Measurements from ENCODE around the gene TAF15.

The TAF15 gene

GRCh38 chr17:35795871-35796265 is 13.4 kb upstream of the TAF15 start:
- H2BK120ac ChIP-seq (ENCODE audit: low read depth, low read length), result no peak overlapping the region
- no peak overlapping the region for H3K4ac ChIP-seq (ENCODE audit: low read depth, low read length)
- no peak overlapping the region for H2BK5ac ChIP-seq (ENCODE audit: low read length)
- no peak for DNase-seq
- H3K4me3 ChIP-seq (ENCODE audit: low read length), result no peak overlapping the region
- WGBS (ENCODE audit: extremely low coverage, insufficient coverage, low lambda C conversion rate), result no CpG with 5 or more reads among the region's 8 CpGs
- H3K4me1 ChIP-seq (ENCODE audit: control insufficient read depth, low read depth, low read length), result no peaks in the 10 kb centered on the region
- H3K4me2 ChIP-seq (ENCODE audit: low read length), result no peak overlapping the region
- no peak overlapping the region for H4K8ac ChIP-seq (ENCODE audit: low read depth, low read length)
- peaks cover 28% of the 10 kb centered on the region for H3K27me3 ChIP-seq (ENCODE audit: insufficient read depth, low read length, poor library complexity)
- H2BK15ac ChIP-seq (replicated peaks; ENCODE audit: low read depth), result no peak overlapping the region
- H3K36me3 ChIP-seq (ENCODE audit: control insufficient read depth, insufficient read depth, low read length), result no peaks in the 10 kb centered on the region
- no peaks in the 10 kb centered on the region for H3K79me1 ChIP-seq (ENCODE audit: low read length)
- no peak overlapping the region for H3K56ac ChIP-seq (ENCODE audit: low read length)
- no peak overlapping the region for H2AK5ac ChIP-seq (ENCODE audit: low read length)
- no peak overlapping the region for H3K23ac ChIP-seq (ENCODE audit: low read length)
- H3K9ac ChIP-seq (ENCODE audit: low read length), result no peak overlapping the region
- H4K5ac ChIP-seq (ENCODE audit: low read length), result no peak overlapping the region
- H3K79me2 ChIP-seq (ENCODE audit: control insufficient read depth, insufficient read depth, low read length), result no peaks in the 10 kb centered on the region
- no peak overlapping the region for H3K18ac ChIP-seq (ENCODE audit: low read length)
- no peak overlapping the region for H3K27ac ChIP-seq (ENCODE audit: low read depth, low read length)

DNA sequence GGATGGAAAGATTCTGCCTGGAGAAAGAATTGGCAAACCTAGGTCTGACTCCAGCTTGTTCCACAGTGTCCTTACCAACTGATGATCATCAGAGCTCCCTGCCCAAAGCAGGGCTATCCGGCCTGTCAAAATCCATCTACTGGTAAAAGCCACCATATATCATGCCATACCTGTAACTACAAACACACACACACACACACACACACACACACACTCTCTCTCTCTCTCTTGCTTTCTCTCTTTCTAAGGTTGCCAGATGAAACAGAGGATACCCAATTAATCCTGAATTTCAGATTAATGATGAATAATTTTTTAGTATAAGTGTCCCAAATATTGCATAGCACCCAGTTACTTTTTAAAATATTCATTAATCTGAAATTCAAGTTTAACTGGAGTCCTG is 12.3 kb upstream of the TAF15 start:
- Histone ChIP-seq H3K18ac (ENCODE audit: low read length) (no peak overlapping the region), H3K79me1 (ENCODE audit: low read length) (no peaks in the 10 kb centered on the region), H3K27me3 (ENCODE audit: insufficient read depth, low read length, poor library complexity) (peaks cover 28% of the 10 kb centered on the region), H3K9ac (ENCODE audit: low read length) (no peak overlapping the region), H3K4me1 (ENCODE audit: control insufficient read depth, low read depth, low read length) (no peaks in the 10 kb centered on the region), H4K5ac (ENCODE audit: low read length) (no peak overlapping the region), H3K23ac (ENCODE audit: low read length) (no peak overlapping the region), H3K4me2 (ENCODE audit: low read length) (no peak overlapping the region), H3K79me2 (ENCODE audit: control insufficient read depth, insufficient read depth, low read length) (no peaks in the 10 kb centered on the region), H2AK5ac (ENCODE audit: low read length) (no peak overlapping the region), H3K36me3 (ENCODE audit: control insufficient read depth, insufficient read depth, low read length) (no peaks in the 10 kb centered on the region), H2BK5ac (ENCODE audit: low read length) (no peak overlapping the region), H2BK120ac (ENCODE audit: low read depth, low read length) (no peak overlapping the region), H3K4me3 (ENCODE audit: low read length) (no peak overlapping the region), H3K27ac (ENCODE audit: low read depth, low read length) (no peak overlapping the region), H3K4ac (ENCODE audit: low read depth, low read length) (no peak overlapping the region), H2BK15ac (replicated peaks; ENCODE audit: low read depth) (no peak overlapping the region), H3K56ac (ENCODE audit: low read length) (no peak overlapping the region), H4K8ac (ENCODE audit: low read depth, low read length) (no peak overlapping the region)
- no CpG with 5 or more reads among the region's 1 CpG for WGBS (ENCODE audit: extremely low coverage, insufficient coverage, low lambda C conversion rate)
- DNase-seq, result no peak

DNA sequence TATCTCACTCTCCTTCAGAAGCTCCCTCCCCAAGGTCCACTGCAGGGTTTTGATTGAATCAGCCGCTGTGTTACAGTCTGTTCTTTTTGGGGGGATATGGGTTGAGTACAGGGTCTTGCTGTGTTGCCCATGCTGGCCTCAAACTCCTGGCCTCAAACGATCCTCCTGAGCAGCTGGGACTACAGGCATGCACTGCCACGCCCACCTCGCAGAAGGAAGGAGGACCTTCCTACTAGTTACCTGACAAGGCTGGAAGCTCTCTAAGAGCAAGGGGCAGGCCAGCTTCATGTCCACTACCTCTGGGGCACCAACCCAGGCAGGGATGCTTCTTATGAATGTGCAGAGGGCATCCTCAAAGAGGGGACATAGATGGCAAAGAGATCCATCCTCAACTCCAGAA is 11.9 kb upstream of the TAF15 start:
- Histone ChIP-seq H3K27me3 (ENCODE audit: insufficient read depth, low read length, poor library complexity) (peaks cover 28% of the 10 kb centered on the region), H3K79me1 (ENCODE audit: low read length) (no peaks in the 10 kb centered on the region), H3K4me3 (ENCODE audit: low read length) (no peak overlapping the region), H2BK5ac (ENCODE audit: low read length) (no peak overlapping the region), H3K27ac (ENCODE audit: low read depth, low read length) (no peak overlapping the region), H2BK120ac (ENCODE audit: low read depth, low read length) (no peak overlapping the region), H3K9ac (ENCODE audit: low read length) (no peak overlapping the region), H3K79me2 (ENCODE audit: control insufficient read depth, insufficient read depth, low read length) (no peaks in the 10 kb centered on the region), H3K4me2 (ENCODE audit: low read length) (no peak overlapping the region), H3K4ac (ENCODE audit: low read depth, low read length) (no peak overlapping the region), H3K23ac (ENCODE audit: low read length) (no peak overlapping the region), H3K4me1 (ENCODE audit: control insufficient read depth, low read depth, low read length) (no peaks in the 10 kb centered on the region), H2AK5ac (ENCODE audit: low read length) (no peak overlapping the region), H3K18ac (ENCODE audit: low read length) (no peak overlapping the region), H4K5ac (ENCODE audit: low read length) (no peak overlapping the region), H4K8ac (ENCODE audit: low read depth, low read length) (no peak overlapping the region), H3K56ac (ENCODE audit: low read length) (no peak overlapping the region), H3K36me3 (ENCODE audit: control insufficient read depth, insufficient read depth, low read length) (no peaks in the 10 kb centered on the region), H2BK15ac (replicated peaks; ENCODE audit: low read depth) (no peak overlapping the region)
- no CpG with 5 or more reads among the region's 4 CpGs for WGBS (ENCODE audit: extremely low coverage, insufficient coverage, low lambda C conversion rate)
- no peak for DNase-seq

DNA sequence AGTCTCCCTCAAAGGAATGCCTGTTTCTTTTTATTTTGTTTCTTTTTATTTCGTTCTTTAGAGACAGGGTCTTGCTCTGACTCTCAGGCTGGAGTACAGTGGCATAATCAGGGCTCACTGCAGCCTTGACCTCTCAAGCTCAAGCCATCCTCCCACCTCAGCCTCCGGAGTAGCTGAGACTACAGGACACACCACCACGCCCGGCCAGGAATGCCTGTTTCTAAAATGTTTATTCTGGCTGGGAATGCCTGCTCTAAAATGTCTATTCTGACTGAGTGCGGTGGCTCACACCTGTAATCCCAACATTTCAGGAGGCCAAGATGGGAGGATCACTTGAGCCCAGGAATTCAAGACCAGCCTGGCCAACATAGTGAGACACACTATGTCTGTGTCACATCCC is 11.4 kb upstream of the TAF15 start:
- H2BK5ac ChIP-seq (ENCODE audit: low read length), result no peak overlapping the region
- H4K8ac ChIP-seq (ENCODE audit: low read depth, low read length), result no peak overlapping the region
- H3K4me2 ChIP-seq (ENCODE audit: low read length), result no peak overlapping the region
- H3K4me3 ChIP-seq (ENCODE audit: low read length), result no peak overlapping the region
- H2BK15ac ChIP-seq (replicated peaks; ENCODE audit: low read depth), result no peak overlapping the region
- H3K79me1 ChIP-seq (ENCODE audit: low read length), result no peaks in the 10 kb centered on the region
- no peak overlapping the region for H2AK5ac ChIP-seq (ENCODE audit: low read length)
- peaks cover 28% of the 10 kb centered on the region for H3K27me3 ChIP-seq (ENCODE audit: insufficient read depth, low read length, poor library complexity)
- H3K56ac ChIP-seq (ENCODE audit: low read length), result no peak overlapping the region
- H3K36me3 ChIP-seq (ENCODE audit: control insufficient read depth, insufficient read depth, low read length), result no peaks in the 10 kb centered on the region
- H3K18ac ChIP-seq (ENCODE audit: low read length), result no peak overlapping the region
- WGBS (ENCODE audit: extremely low coverage, insufficient coverage, low lambda C conversion rate), result no CpG with 5 or more reads among the region's 5 CpGs
- H3K4me1 ChIP-seq (ENCODE audit: control insufficient read depth, low read depth, low read length), result no peaks in the 10 kb centered on the region
- H3K9ac ChIP-seq (ENCODE audit: low read length), result no peak overlapping the region
- no peak overlapping the region for H3K27ac ChIP-seq (ENCODE audit: low read depth, low read length)
- no peak overlapping the region for H4K5ac ChIP-seq (ENCODE audit: low read length)
- DNase-seq, result no peak
- no peak overlapping the region for H3K23ac ChIP-seq (ENCODE audit: low read length)
- H2BK120ac ChIP-seq (ENCODE audit: low read depth, low read length), result no peak overlapping the region
- no peaks in the 10 kb centered on the region for H3K79me2 ChIP-seq (ENCODE audit: control insufficient read depth, insufficient read depth, low read length)
- no peak overlapping the region for H3K4ac ChIP-seq (ENCODE audit: low read depth, low read length)

DNA sequence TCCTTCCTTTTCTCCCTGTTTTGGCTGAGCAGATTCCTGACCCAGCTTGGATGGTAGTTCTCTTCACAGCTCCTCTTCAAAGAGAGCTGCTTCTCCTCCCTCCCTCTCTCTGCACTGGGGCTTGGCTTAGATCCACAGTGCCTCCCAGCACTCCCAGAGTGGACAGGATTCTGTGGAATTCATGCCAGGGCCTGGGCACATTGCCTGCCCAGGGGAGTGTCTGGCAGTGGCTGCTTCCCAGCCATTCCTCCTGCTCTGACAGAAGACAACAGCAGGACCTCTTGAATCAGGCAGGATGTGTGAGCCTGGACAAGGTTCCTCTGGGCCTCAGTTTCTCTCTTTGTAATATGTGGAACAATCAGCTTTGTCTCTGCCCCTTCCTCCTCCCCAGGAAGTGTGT is 9.3 kb upstream of the TAF15 start:
- Histone ChIP-seq H3K79me1 (ENCODE audit: low read length) (no peaks in the 10 kb centered on the region), H3K4ac (ENCODE audit: low read depth, low read length) (no peak overlapping the region), H3K36me3 (ENCODE audit: control insufficient read depth, insufficient read depth, low read length) (no peaks in the 10 kb centered on the region), H3K4me1 (ENCODE audit: control insufficient read depth, low read depth, low read length) (no peaks in the 10 kb centered on the region), H3K9ac (ENCODE audit: low read length) (no peak overlapping the region), H3K18ac (ENCODE audit: low read length) (no peak overlapping the region), H4K5ac (ENCODE audit: low read length) (no peak overlapping the region), H3K56ac (ENCODE audit: low read length) (no peak overlapping the region), H3K27me3 (ENCODE audit: insufficient read depth, low read length, poor library complexity) (peaks cover 14% of the 10 kb centered on the region), H2BK5ac (ENCODE audit: low read length) (no peak overlapping the region), H3K27ac (ENCODE audit: low read depth, low read length) (no peak overlapping the region), H3K4me2 (ENCODE audit: low read length) (no peak overlapping the region), H2AK5ac (ENCODE audit: low read length) (no peak overlapping the region), H2BK15ac (replicated peaks; ENCODE audit: low read depth) (no peak overlapping the region), H2BK120ac (ENCODE audit: low read depth, low read length) (no peak overlapping the region), H3K4me3 (ENCODE audit: low read length) (no peak overlapping the region), H3K79me2 (ENCODE audit: control insufficient read depth, insufficient read depth, low read length) (no peaks in the 10 kb centered on the region), H4K8ac (ENCODE audit: low read depth, low read length) (no peak overlapping the region), H3K23ac (ENCODE audit: low read length) (no peak overlapping the region)
- no peak for DNase-seq

GRCh38 chr17:35801583-35802224 is 7.6 kb upstream of the TAF15 start:
- H3K4me1 ChIP-seq (ENCODE audit: control insufficient read depth, low read depth, low read length), result no peaks in the 10 kb centered on the region
- no peak overlapping the region for H3K23ac ChIP-seq (ENCODE audit: low read length)
- no peak overlapping the region for H3K9ac ChIP-seq (ENCODE audit: low read length)
- H3K18ac ChIP-seq (ENCODE audit: low read length), result no peak overlapping the region
- H3K36me3 ChIP-seq (ENCODE audit: control insufficient read depth, insufficient read depth, low read length), result no peaks in the 10 kb centered on the region
- H2AK5ac ChIP-seq (ENCODE audit: low read length), result no peak overlapping the region
- H3K79me2 ChIP-seq (ENCODE audit: control insufficient read depth, insufficient read depth, low read length), result no peaks in the 10 kb centered on the region
- no peak overlapping the region for H2BK5ac ChIP-seq (ENCODE audit: low read length)
- DNase-seq, result no peak
- no peak overlapping the region for H3K4ac ChIP-seq (ENCODE audit: low read depth, low read length)
- H3K56ac ChIP-seq (ENCODE audit: low read length), result no peak overlapping the region
- no peak overlapping the region for H4K5ac ChIP-seq (ENCODE audit: low read length)
- no peak overlapping the region for H3K4me2 ChIP-seq (ENCODE audit: low read length)
- WGBS (ENCODE audit: extremely low coverage, insufficient coverage, low lambda C conversion rate), result no CpG with 5 or more reads among the region's 9 CpGs
- no peak overlapping the region for H2BK15ac ChIP-seq (replicated peaks; ENCODE audit: low read depth)
- H3K27ac ChIP-seq (ENCODE audit: low read depth, low read length), result no peak overlapping the region
- no peak overlapping the region for H4K8ac ChIP-seq (ENCODE audit: low read depth, low read length)
- H2BK120ac ChIP-seq (ENCODE audit: low read depth, low read length), result no peak overlapping the region
- no peaks in the 10 kb centered on the region for H3K79me1 ChIP-seq (ENCODE audit: low read length)
- H3K4me3 ChIP-seq (ENCODE audit: low read length), result no peak overlapping the region
- peaks cover 2% of the 10 kb centered on the region for H3K27me3 ChIP-seq (ENCODE audit: insufficient read depth, low read length, poor library complexity)
